CD4-positive, alpha-beta memory T cell (primary cell): ENCODE measurements around the gene SOX5. TPM values are rescaled to one million over a fixed set of nuclear protein-coding genes. Genes with fewer than 3 reads are reported as not detected.

Experiments
- CTCF ChIA-PET: fragments of 350-600 bp; sonication (Branson Sonifier 250); formaldehyde crosslinking; loops from one replicate; lab custom pipeline; 2021; ENCODE audit warnings: inconsistent platforms; ENCODE audit not compliant: partially characterized antibody; lab: Charles Lee
- POLR2A ChIA-PET: fragments of 350-600 bp; sonication (Branson Sonifier 250); formaldehyde crosslinking; loops from one replicate; lab custom pipeline; 2021; ENCODE audit not compliant: partially characterized antibody; lab: Charles Lee
- DNase-seq, 5 donors: peaks; one replicate each; pipeline versions ENCODE4 v3.0.0 to v3.0.0-alpha.2; 2020 to 2022; ENCODE audit warnings: mixed read lengths in 1 of 5
- H3K27ac ChIP-seq: one replicate; pipeline ENCODE4 v1.7.0; 2013; ENCODE audit warnings: low read depth, low read length
- H3K27me3 ChIP-seq: 2 replicates; pipeline ENCODE4 v1.7.0; 2013; ENCODE audit warnings: mild to moderate bottlenecking, low read length, moderate library complexity; ENCODE audit not compliant: insufficient read depth
- H3K36me3 ChIP-seq: 2 replicates; pipeline ENCODE4 v1.7.0; 2013; ENCODE audit warnings: mild to moderate bottlenecking, low read length, moderate library complexity; ENCODE audit not compliant: insufficient read depth
- H3K4me1 ChIP-seq: 2 replicates; pipeline ENCODE4 v1.7.0; 2013; ENCODE audit warnings: mild to moderate bottlenecking, low read length, moderate library complexity; ENCODE audit not compliant: insufficient read depth
- H3K4me3 ChIP-seq, 2 donors: one replicate each; pipeline ENCODE4 v1.7.0; 2013; ENCODE audit warnings: low read length in 2 of 2, mild to moderate bottlenecking in 1 of 2
- H3K9me3 ChIP-seq, 2 donors: one replicate each; pipeline ENCODE4 v1.7.0; 2013; ENCODE audit warnings: low read length in 2 of 2, control low read depth in 1 of 2; ENCODE audit not compliant: control insufficient read depth in 1 of 2
- H3K27ac Mint-ChIP-seq, 7 donors: one replicate each; pipeline ENCODE4 v1.8.0; 2020 to 2021; ENCODE audit warnings: mixed read lengths in 7 of 7, mild to moderate bottlenecking in 6 of 7, inconsistent platforms in 3 of 7, moderate library complexity in 3 of 7
- H3K27me3 Mint-ChIP-seq, 2 donors: one replicate each; pipeline ENCODE4 v1.8.0; 2020 to 2021; ENCODE audit warnings: mixed read lengths in 2 of 2
- H3K36me3 Mint-ChIP-seq, 2 donors: one replicate each; pipeline ENCODE4 v1.8.0; 2020 to 2021; ENCODE audit warnings: mixed read lengths in 2 of 2, inconsistent platforms in 1 of 2, mild to moderate bottlenecking in 1 of 2
- H3K4me1 Mint-ChIP-seq, 4 donors: one replicate each; pipeline ENCODE4 v1.8.0; 2020 to 2021; ENCODE audit warnings: mixed read lengths in 4 of 4, mild to moderate bottlenecking in 1 of 4
- H3K4me3 Mint-ChIP-seq, 8 donors: one replicate each; pipeline ENCODE4 v1.8.0; 2020 to 2021; ENCODE audit warnings: mixed read lengths in 8 of 8, mild to moderate bottlenecking in 7 of 8, moderate library complexity in 6 of 8, inconsistent platforms in 3 of 8
- H3K9me3 Mint-ChIP-seq, 8 donors: one replicate each; pipeline ENCODE4 v1.8.0; 2020 to 2021; ENCODE audit warnings: mixed read lengths in 8 of 8, mild to moderate bottlenecking in 5 of 8, inconsistent platforms in 3 of 8, moderate library complexity in 1 of 8
- intact Hi-C: fragments of 100-400 bp; cut with micrococcal nuclease; formaldehyde crosslinking; loops from one replicate; pipeline ENCODE4 v1.15.1; 2023
- polyA plus RNA-seq, 2 donors: library from polyadenylated mRNA; unstranded; fragments of 300-500 nt; fragmentation: Illumina TruSeq; gene quantifications; one replicate each; pipeline ENCODE4 v1.2.3, GENCODE V29; 2021
- total RNA-seq, 2 experiments: library from RNA; stranded (reverse); gene quantifications; one replicate each; pipeline ENCODE4 v1.2.3, GENCODE V29; 2021

The SOX5 gene
- total and polyA plus RNA-seq, 4 experiments from 2014 or later = 0.29 TPM; not detected in 3

- H3K36me3 Mint-ChIP-seq = no peaks in the 10 kb centered on the region
- ChIA-PET POLR2A (no interaction called here), CTCF (no interaction called here)
- no peak overlapping the region for H3K27ac ChIP-seq
- no peak for DNase-seq
- H3K27me3 Mint-ChIP-seq = no peaks in the 10 kb centered on the region
- H3K4me3 Mint-ChIP-seq = no peak overlapping the region
- H3K27me3 ChIP-seq = no peaks in the 10 kb centered on the region
- no peaks in the 10 kb centered on the region for H3K4me1 Mint-ChIP-seq
- H3K9me3 Mint-ChIP-seq = peaks cover 0 to 3% (median 0%) of the 10 kb centered on the region in 8 donors
- H3K27ac Mint-ChIP-seq = no peak overlapping the region
- H3K4me3 ChIP-seq = no peak overlapping the region
- intact Hi-C loops = no loop called here
- no peaks in the 10 kb centered on the region for H3K36me3 ChIP-seq
- H3K4me1 ChIP-seq = no peaks in the 10 kb centered on the region
- no peaks in the 10 kb centered on the region for H3K9me3 ChIP-seq
Observed at GRCh38 chr12:23795494-23795893, 154.0 kb downstream of the SOX5 start.

- no peak for DNase-seq
- no peaks in the 10 kb centered on the region for H3K9me3 ChIP-seq
- CTCF ChIA-PET = no interaction called here
- H3K27ac ChIP-seq = no peak overlapping the region
- intact Hi-C loops = no loop called here
- no peaks in the 10 kb centered on the region for H3K27me3 ChIP-seq
- POLR2A ChIA-PET = no interaction called here
- H3K36me3 ChIP-seq = no peaks in the 10 kb centered on the region
- no peaks in the 10 kb centered on the region for H3K36me3 Mint-ChIP-seq
- peaks cover 0 to 5% (median 0%) of the 10 kb centered on the region in 8 donors for H3K9me3 Mint-ChIP-seq
- H3K27ac Mint-ChIP-seq = no peak overlapping the region
- no peaks in the 10 kb centered on the region for H3K27me3 Mint-ChIP-seq
- no peak overlapping the region for H3K4me3 ChIP-seq
- H3K4me3 Mint-ChIP-seq = no peak overlapping the region
- no peaks in the 10 kb centered on the region for H3K4me1 ChIP-seq
- H3K4me1 Mint-ChIP-seq = no peaks in the 10 kb centered on the region
Observed at GRCh38 chr12:23781118-23781517, 168.4 kb downstream of the SOX5 start.

DNA sequence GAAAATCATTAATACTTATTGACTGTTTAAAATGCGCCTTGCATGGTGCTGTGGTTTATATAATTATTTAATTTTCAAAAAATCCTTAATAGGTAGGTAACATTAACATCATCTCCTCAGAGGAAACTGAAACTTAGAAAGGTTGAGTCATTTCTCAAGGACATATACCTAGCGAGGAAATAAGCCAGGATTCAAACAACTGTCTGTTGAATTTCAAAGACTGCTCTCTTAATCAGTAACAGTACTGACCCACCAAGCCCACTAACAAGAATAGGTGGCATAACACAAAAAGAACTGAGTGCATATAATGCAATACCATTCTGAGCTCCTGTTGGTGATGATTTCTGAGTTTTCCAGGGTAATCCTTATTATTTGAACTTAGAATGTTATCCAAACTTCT, 174.3 kb downstream of the SOX5 start:
- ChIA-PET CTCF (no interaction called here), POLR2A (no interaction called here)
- Histone ChIP-seq H3K36me3 (no peaks in the 10 kb centered on the region), H3K4me3 (no peak overlapping the region), H3K27me3 (no peaks in the 10 kb centered on the region), H3K4me1 (no peaks in the 10 kb centered on the region), H3K27ac (no peak overlapping the region), H3K9me3 (no peaks in the 10 kb centered on the region)
- H3K4me1 Mint-ChIP-seq = no peaks in the 10 kb centered on the region
- H3K4me3 Mint-ChIP-seq = no peak overlapping the region
- DNase-seq = no peak
- H3K27me3 Mint-ChIP-seq = no peaks in the 10 kb centered on the region
- no peak overlapping the region for H3K27ac Mint-ChIP-seq
- peaks cover 0 to 5% (median 0%) of the 10 kb centered on the region in 8 donors for H3K9me3 Mint-ChIP-seq
- intact Hi-C loops = no loop called here
- no peaks in the 10 kb centered on the region for H3K36me3 Mint-ChIP-seq

DNA sequence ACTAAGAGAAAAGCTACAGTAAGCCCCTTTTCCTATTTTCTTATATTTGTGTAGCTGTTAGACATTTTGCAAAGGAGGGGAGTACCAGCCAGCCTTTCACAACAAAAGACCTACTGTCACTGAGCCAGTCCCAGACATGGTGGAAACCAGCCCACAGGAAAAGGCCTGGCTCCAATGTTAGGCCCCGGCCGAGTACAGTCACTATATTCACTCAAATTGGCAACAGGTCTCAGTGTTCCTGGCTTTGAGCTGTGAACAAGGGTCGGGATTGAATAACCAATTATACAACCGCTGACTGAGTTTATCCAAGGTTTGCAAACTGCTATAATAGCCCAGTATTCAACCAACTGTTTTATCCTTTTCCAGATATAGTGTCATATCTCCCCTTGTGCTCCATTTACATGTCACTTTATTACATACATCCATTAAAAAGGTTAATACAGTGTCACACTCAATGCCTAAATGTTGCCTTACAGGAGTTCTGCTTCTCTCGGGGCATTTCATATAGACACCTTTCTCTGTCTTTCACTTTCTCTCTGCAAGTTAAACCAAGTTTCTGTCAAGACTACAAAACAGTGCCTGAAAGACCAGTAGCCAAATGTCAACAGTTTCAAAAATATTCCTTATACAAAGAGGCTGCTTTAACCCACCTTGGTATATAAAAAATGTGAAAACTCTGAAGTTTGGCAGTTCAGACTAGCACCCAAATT, 178.1 kb downstream of the SOX5 start:
- intact Hi-C loops = no loop called here

DNA sequence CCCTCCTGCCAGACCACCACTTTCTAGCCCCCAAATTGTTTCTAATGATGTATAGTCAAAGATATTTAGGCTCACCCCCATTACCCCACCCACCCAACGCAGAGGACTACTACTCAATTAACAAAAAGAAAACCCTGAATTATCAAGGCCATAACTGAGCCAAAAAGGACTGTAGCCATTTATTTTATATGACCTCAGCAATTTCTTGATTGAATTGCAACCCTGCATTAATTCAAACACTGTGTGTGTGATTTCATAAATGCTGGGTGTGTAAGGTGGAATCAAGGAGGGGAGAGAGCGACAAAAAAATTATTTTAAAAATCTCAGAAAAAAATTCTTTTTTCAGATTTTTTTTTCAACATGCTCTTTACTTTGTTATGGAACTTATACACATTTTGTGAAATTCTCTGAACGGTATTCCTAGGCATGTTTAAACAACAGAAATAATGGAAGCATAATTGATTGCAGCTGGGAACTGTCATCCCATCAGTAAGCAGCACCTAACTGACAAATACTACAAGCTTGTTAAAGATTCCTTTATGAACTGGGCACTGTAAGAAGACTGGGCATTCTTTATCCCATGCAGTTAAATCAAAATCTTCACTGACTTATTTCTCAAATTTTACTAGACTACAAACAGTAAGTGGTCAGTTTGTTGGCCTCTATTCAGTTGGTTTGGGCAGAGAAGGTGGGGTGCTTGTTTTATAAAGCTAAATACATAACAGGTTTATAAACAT, 179.1 kb downstream of the SOX5 start:
- Mint-ChIP-seq H3K27ac (no peak overlapping the region), H3K36me3 (no peaks in the 10 kb centered on the region), H3K27me3 (no peaks in the 10 kb centered on the region), H3K4me1 (no peaks in the 10 kb centered on the region), H3K4me3 (no peak overlapping the region), H3K9me3 (no peaks in the 10 kb centered on the region)
- no peak for DNase-seq
- Histone ChIP-seq H3K9me3 (no peaks in the 10 kb centered on the region), H3K27ac (no peak overlapping the region), H3K4me3 (no peak overlapping the region), H3K4me1 (no peaks in the 10 kb centered on the region), H3K27me3 (no peaks in the 10 kb centered on the region), H3K36me3 (no peaks in the 10 kb centered on the region)
- CTCF ChIA-PET = no interaction called here
- intact Hi-C loops = no loop called here
- POLR2A ChIA-PET = no interaction called here

More for the DNA sequence above, 178.1 kb downstream of the SOX5 start:
- Histone ChIP-seq H3K4me3 (no peak overlapping the region), H3K27me3 (no peaks in the 10 kb centered on the region), H3K9me3 (no peaks in the 10 kb centered on the region), H3K36me3 (no peaks in the 10 kb centered on the region), H3K27ac (no peak overlapping the region), H3K4me1 (no peaks in the 10 kb centered on the region)
- Mint-ChIP-seq H3K27ac (no peak overlapping the region), H3K27me3 (no peaks in the 10 kb centered on the region), H3K36me3 (no peaks in the 10 kb centered on the region), H3K4me3 (no peak overlapping the region), H3K9me3 (peaks cover 0 to 3% (median 0%) of the 10 kb centered on the region in 8 donors), H3K4me1 (no peaks in the 10 kb centered on the region)
- ChIA-PET POLR2A (no interaction called here), CTCF (no interaction called here)
- DNase-seq = no peak

GRCh38 chr12:23767834-23768233, 181.6 kb downstream of the SOX5 start:
- H3K27me3 ChIP-seq = no peaks in the 10 kb centered on the region
- Mint-ChIP-seq H3K27me3 (no peaks in the 10 kb centered on the region), H3K36me3 (no peaks in the 10 kb centered on the region), H3K4me3 (no peak overlapping the region), H3K27ac (no peak overlapping the region), H3K4me1 (no peaks in the 10 kb centered on the region), H3K9me3 (peaks cover 0 to 2% (median 0%) of the 10 kb centered on the region in 8 donors)
- H3K4me1 ChIP-seq = no peaks in the 10 kb centered on the region
- no peaks in the 10 kb centered on the region for H3K36me3 ChIP-seq
- H3K4me3 ChIP-seq = no peak overlapping the region
- intact Hi-C loops = no loop called here
- ChIA-PET CTCF (no interaction called here), POLR2A (no interaction called here)
- H3K27ac ChIP-seq = no peak overlapping the region
- no peaks in the 10 kb centered on the region for H3K9me3 ChIP-seq
- no peak for DNase-seq

DNA sequence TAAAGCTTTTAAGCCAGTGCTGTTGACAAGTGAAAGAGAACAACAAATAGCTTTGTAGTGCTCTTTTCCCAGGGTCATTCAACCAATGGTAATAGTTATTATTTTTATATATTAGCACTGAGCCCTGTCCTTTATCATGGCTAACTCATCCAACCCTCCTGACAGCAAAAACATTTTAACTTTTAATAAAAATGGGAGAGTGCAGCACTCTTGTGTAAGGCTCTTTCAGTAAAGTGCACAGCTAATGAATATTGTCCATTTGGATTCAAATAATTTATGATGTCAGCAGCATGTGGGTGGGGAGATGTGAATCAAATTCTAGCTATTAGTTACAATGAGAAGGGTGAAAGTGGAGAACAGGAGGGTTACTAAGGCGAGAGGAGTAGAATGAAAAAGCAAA, 185.7 kb downstream of the SOX5 start:
- Mint-ChIP-seq H3K9me3 (peaks cover 0 to 4% (median 0%) of the 10 kb centered on the region in 8 donors), H3K4me1 (no peaks in the 10 kb centered on the region), H3K36me3 (no peaks in the 10 kb centered on the region), H3K4me3 (no peak overlapping the region), H3K27me3 (no peaks in the 10 kb centered on the region), H3K27ac (no peak overlapping the region)
- no peaks in the 10 kb centered on the region for H3K27me3 ChIP-seq
- DNase-seq = no peak
- POLR2A ChIA-PET = no interaction called here
- H3K4me1 ChIP-seq = no peaks in the 10 kb centered on the region
- CTCF ChIA-PET = no interaction called here
- H3K9me3 ChIP-seq = no peaks in the 10 kb centered on the region
- H3K4me3 ChIP-seq = no peak overlapping the region
- intact Hi-C loops = no loop called here
- no peaks in the 10 kb centered on the region for H3K36me3 ChIP-seq
- H3K27ac ChIP-seq = no peak overlapping the region
